PFSK-1 (cell line): Measurements from ENCODE around the gene ARHGAP28.

Experiments
- POLR2AphosphoS5 ChIP-seq: IDR thresholded peaks from 2 replicates; pipeline ENCODE4 v1.6.1; 2012; ENCODE audit warnings: low read depth, mild to moderate bottlenecking, control low read depth, low read length, moderate library complexity
- SIN3A ChIP-seq: IDR thresholded peaks from 2 replicates; pipeline ENCODE4 v1.6.1; 2012; ENCODE audit warnings: mild to moderate bottlenecking, low read length, moderate library complexity, borderline replicate concordance; ENCODE audit not compliant: insufficient read depth
- TAF1 ChIP-seq: IDR thresholded peaks from 2 replicates; pipeline ENCODE4 v1.6.1; 2012; ENCODE audit warnings: low read length, control low read depth, borderline replicate concordance; ENCODE audit not compliant: insufficient read depth
- TF ChIP-seq, protein P1 (sequence below), 2 experiments: IDR thresholded peaks; 2 replicates each; pipeline versions ENCODE4 v1.6.1 to v1.8.0; 2011 to 2012; ENCODE audit warnings: low read depth in 2 of 2, low read length in 2 of 2, control low read depth in 1 of 2, inconsistent platforms in 1 of 2, mild to moderate bottlenecking in 1 of 2, moderate library complexity in 1 of 2; ENCODE audit not compliant: insufficient read depth in 1 of 2

DNA sequence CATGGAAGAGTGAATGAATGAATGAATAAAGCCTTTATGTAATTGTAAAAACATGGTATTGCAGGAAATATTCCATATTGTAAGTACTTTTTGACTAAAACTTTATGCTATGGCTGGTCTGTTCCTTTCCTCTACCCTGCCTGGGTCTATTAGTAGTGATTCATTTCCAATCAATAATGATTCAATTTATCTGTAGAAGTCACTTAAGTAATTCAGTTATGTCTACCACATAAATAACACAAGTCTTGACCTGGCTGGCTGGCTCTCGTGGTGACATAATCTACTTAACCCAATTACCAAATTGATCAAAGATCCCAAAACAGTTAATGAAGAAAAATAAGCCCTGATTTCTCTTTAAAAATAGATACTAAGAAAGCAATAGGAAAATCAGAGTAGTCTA is 7.8 kb upstream of the ARHGAP28 start:
- TF ChIP-seq POLR2AphosphoS5, result no peak
- no peak for TF ChIP-seq SIN3A
- TF ChIP-seq TAF1, result no peak
- TF ChIP-seq, protein P1, sequence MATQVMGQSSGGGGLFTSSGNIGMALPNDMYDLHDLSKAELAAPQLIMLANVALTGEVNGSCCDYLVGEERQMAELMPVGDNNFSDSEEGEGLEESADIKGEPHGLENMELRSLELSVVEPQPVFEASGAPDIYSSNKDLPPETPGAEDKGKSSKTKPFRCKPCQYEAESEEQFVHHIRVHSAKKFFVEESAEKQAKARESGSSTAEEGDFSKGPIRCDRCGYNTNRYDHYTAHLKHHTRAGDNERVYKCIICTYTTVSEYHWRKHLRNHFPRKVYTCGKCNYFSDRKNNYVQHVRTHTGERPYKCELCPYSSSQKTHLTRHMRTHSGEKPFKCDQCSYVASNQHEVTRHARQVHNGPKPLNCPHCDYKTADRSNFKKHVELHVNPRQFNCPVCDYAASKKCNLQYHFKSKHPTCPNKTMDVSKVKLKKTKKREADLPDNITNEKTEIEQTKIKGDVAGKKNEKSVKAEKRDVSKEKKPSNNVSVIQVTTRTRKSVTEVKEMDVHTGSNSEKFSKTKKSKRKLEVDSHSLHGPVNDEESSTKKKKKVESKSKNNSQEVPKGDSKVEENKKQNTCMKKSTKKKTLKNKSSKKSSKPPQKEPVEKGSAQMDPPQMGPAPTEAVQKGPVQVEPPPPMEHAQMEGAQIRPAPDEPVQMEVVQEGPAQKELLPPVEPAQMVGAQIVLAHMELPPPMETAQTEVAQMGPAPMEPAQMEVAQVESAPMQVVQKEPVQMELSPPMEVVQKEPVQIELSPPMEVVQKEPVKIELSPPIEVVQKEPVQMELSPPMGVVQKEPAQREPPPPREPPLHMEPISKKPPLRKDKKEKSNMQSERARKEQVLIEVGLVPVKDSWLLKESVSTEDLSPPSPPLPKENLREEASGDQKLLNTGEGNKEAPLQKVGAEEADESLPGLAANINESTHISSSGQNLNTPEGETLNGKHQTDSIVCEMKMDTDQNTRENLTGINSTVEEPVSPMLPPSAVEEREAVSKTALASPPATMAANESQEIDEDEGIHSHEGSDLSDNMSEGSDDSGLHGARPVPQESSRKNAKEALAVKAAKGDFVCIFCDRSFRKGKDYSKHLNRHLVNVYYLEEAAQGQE (IDR thresholded peaks at IDR 0.05; ENCODE audit: insufficient read depth in 1 of 2, low read depth in 2 of 2, low read length in 2 of 2), result no peak
